BJ (cell line): ENCODE measurements around the gene PDZD2. TPM values are rescaled to one million over a fixed set of nuclear protein-coding genes. Genes with fewer than 3 reads are reported as not detected.

Experiments used
- CTCF ChIA-PET: fragments of 350-600 bp; formaldehyde crosslinking; extraction: SDS; loops from one replicate; lab custom pipeline; 2021; ENCODE audit warnings: antibody characterized with exemption, inconsistent platforms; lab: Yijun Ruan, JAX
- POLR2A ChIA-PET: fragments of 300-600 bp; sonication (Branson Sonifier 250); formaldehyde crosslinking; extraction: SDS; loops from one replicate; lab custom pipeline; 2021; ENCODE audit warnings: antibody characterized with exemption; lab: Charles Lee
- DNase-seq: peaks from one replicate; pipeline ENCODE4 v3.0.0-alpha.2; 2011; ENCODE audit warnings: low read depth
- H3K27me3 ChIP-seq: 2 replicates; pipeline ENCODE4 v1.6.0; 2011; ENCODE audit warnings: low read length; ENCODE audit not compliant: control insufficient read depth, insufficient read depth
- H3K36me3 ChIP-seq: 2 replicates; pipeline ENCODE4 v1.5.1; 2011; ENCODE audit warnings: low read length; ENCODE audit not compliant: control insufficient read depth, insufficient read depth
- H3K4me3 ChIP-seq: 2 replicates; pipeline ENCODE4 v1.5.1; 2011; ENCODE audit warnings: low read depth, mild to moderate bottlenecking, control low read depth, low read length
- polyA plus RNA-seq: library from polyadenylated mRNA; depleted of rRNA; stranded (reverse); fragments of >200 nt; gene quantifications from 2 replicates; pipeline ENCODE4 v1.2.3, GENCODE V29; 2011
- TF ChIP-seq, protein P1 (sequence below): IDR thresholded peaks from 2 replicates; pipeline ENCODE4 v1.5.1; 2011; ENCODE audit warnings: low read depth, mild to moderate bottlenecking, control low read depth, inconsistent platforms, low read length, moderate library complexity; ENCODE audit not compliant: insufficient read depth

Gene PDZD2
- polyA plus RNA-seq, 1 experiment = 0.06 TPM

DNA sequence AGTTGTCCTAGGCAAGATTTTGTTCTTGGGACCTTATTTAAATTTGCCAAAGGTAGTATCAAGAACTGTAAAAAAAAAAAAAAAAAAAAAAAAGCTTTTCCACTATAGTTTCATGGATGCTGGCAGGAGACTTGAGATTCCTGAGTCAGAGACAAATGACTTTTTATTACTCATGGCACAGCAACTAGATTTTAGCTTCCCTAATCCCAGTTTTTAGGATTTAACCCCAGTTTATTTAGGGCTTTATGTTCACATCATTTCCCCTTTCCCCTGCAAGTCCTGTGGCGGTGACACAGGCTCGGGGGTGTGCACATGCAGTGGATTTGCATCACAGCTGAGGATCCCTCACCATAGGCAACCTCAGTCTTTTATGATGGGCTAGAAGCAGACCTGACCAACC, 390.3 kb downstream of the PDZD2 start:
- Histone ChIP-seq H3K27me3 (no peaks in the 10 kb centered on the region), H3K36me3 (no peaks in the 10 kb centered on the region), H3K4me3 (no peak overlapping the region)
- no peak for DNase-seq
- CTCF ChIA-PET = interaction anchor here (1.7 kb wide), 1 partner anchor 17 kb away, joined by 3 read pairs; no protein-coding TSS in a partner anchor
- POLR2A ChIA-PET = no interaction called here
- TF ChIP-seq, protein P1, sequence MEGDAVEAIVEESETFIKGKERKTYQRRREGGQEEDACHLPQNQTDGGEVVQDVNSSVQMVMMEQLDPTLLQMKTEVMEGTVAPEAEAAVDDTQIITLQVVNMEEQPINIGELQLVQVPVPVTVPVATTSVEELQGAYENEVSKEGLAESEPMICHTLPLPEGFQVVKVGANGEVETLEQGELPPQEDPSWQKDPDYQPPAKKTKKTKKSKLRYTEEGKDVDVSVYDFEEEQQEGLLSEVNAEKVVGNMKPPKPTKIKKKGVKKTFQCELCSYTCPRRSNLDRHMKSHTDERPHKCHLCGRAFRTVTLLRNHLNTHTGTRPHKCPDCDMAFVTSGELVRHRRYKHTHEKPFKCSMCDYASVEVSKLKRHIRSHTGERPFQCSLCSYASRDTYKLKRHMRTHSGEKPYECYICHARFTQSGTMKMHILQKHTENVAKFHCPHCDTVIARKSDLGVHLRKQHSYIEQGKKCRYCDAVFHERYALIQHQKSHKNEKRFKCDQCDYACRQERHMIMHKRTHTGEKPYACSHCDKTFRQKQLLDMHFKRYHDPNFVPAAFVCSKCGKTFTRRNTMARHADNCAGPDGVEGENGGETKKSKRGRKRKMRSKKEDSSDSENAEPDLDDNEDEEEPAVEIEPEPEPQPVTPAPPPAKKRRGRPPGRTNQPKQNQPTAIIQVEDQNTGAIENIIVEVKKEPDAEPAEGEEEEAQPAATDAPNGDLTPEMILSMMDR = no peak

DNA sequence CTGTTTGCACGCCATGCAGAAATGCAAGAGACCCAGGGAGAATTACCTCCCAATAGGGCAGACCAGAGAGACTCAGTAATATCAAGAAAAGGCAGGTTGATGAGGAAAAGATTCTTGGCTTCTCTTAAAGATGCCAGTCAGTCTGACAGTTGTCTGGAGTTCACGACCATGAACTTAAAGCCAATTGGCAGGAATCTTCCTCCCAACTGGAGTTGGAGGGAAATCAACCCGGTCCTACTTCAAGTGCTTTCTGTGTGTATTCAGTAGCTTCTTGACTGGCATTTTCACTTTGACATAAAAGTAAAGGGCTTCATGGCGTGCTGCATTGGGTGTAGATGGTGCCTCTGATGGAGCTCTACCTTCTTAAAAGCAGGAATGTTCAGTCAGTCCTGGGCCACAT, 390.9 kb downstream of the PDZD2 start:
- Histone ChIP-seq H3K36me3 (no peaks in the 10 kb centered on the region), H3K27me3 (no peaks in the 10 kb centered on the region), H3K4me3 (no peak overlapping the region)
- CTCF ChIA-PET = interaction anchor here (1.4 to 1.7 kb wide), 2 partner anchors 16 to 47 kb away, joined by 3 read pairs; no protein-coding TSS in a partner anchor
- TF ChIP-seq, protein P1 = no peak
- POLR2A ChIA-PET = no interaction called here
- no peak for DNase-seq

DNA sequence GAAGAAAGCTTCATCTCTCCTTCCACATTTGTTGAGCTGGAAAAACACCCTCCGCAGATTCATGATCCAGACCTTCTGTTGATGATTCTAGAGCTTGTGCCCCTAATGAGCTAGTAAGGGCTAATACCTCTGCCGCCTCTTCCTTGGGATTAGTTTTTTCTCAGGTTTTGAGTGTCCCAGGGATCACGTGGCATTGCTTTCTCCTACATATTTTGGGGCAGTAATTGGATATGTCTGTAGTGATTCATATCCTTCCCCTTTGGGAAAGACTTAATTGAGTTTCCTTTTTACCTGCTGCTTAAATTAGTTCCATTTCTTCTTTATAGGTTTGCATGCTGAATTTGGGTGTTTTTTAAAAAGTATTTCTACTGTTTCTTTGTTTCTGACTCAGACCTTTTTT, 391.3 kb downstream of the PDZD2 start:
- ChIA-PET POLR2A (no interaction called here), CTCF (interaction anchor here (1.4 to 1.7 kb wide), 2 partner anchors 16 to 47 kb away, joined by 3 read pairs; no protein-coding TSS in a partner anchor)
- no peak for DNase-seq
- Histone ChIP-seq H3K27me3 (no peaks in the 10 kb centered on the region), H3K36me3 (no peaks in the 10 kb centered on the region), H3K4me3 (no peak overlapping the region)
- TF ChIP-seq, protein P1 = no peak

DNA sequence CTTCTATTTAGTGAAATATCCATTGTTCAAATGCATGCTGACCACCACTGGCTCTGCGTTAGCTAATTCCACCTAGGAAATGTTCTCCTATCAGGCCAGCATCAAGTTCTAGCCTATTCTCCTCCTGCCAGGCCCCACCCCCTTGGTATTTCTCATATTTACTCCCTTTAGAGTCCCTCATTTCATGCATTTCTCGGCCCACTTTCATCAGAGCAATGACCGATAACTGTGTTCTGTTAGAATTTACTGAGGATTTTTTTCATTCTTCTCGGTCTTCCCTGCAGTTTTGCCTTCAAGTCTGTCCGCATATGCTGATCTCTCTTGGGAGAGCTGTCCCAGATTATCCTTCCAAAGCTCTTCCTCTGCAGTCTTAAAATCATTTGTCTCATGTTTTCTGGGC, 391.8 kb downstream of the PDZD2 start:
- CTCF ChIA-PET = interaction anchor here (1.1 to 1.7 kb wide), 3 partner anchors 13 to 46 kb away, joined by 3 to 4 read pairs (median 3); no protein-coding TSS in a partner anchor
- POLR2A ChIA-PET = no interaction called here
- H3K36me3 ChIP-seq = no peaks in the 10 kb centered on the region
- DNase-seq = no peak
- TF ChIP-seq, protein P1 = no peak
- H3K27me3 ChIP-seq = no peaks in the 10 kb centered on the region
- no peak overlapping the region for H3K4me3 ChIP-seq

DNA sequence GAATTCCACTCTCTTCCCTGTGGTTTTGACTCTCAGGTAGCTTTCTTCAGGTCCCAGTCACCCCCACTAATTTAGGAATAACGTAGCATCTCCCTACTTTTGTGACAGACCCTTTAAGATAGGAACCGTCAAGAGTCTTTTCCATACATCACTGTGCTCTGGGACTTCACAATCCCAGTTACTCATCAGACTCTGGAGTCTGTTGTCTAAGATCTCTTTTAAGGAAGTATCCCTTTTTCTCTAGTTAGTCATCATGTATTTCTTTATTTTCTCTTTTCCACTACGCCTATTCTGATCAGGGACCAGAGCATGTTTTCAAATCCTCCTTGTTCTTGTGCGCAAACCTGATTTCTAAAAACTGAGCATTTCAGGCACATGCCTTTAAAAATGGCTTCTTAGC, 392.2 kb downstream of the PDZD2 start:
- ChIA-PET CTCF (interaction anchor here (1.1 to 1.7 kb wide), 3 partner anchors 12 to 46 kb away, joined by 3 to 4 read pairs (median 3); no protein-coding TSS in a partner anchor), POLR2A (no interaction called here)
- H3K27me3 ChIP-seq = no peaks in the 10 kb centered on the region
- TF ChIP-seq, protein P1 = no peak
- H3K4me3 ChIP-seq = no peak overlapping the region
- no peaks in the 10 kb centered on the region for H3K36me3 ChIP-seq
- DNase-seq = no peak
